Endothelial cell of umbilical vein (primary cell): ENCODE measurements around the gene SLC39A11. TPM values are rescaled to one million over a fixed set of nuclear protein-coding genes. Genes with fewer than 3 reads are reported as not detected.

Experiments used
- BruUV-seq: library from RNA; stranded (reverse); fragments of 400-500 nt; replicated peaks from 2 replicates; lab custom pipeline; 2021; lab: Mats Ljungman, UMichigan
- CTCF ChIA-PET: fragments of 300-600, 350-600 bp; sonication (Branson Sonifier 250); formaldehyde crosslinking; loops from one replicate; lab custom pipeline; 2021; ENCODE audit warnings: antibody characterized with exemption, inconsistent platforms; lab: Charles Lee
- POLR2A ChIA-PET: fragments of 300-600, 350-600 bp; sonication (Branson Sonifier 250); formaldehyde crosslinking; loops from one replicate; lab custom pipeline; 2021; ENCODE audit warnings: antibody characterized with exemption, inconsistent platforms; lab: Charles Lee
- DNase-seq: peaks from one replicate; pipeline ENCODE4 v3.0.0-alpha.2; 2011; ENCODE audit warnings: low read depth, low spot score
- FAIRE-seq: peaks from 2 replicates; lab custom pipeline; 2011; peaks lifted over from hg19 to GRCh38; lab: Jason Lieb, UNC
- H2AFZ ChIP-seq: 2 replicates; pipeline ENCODE4 v1.6.0; 2012; ENCODE audit warnings: low read depth, low read length, control low read depth, inconsistent platforms
- H3K27ac ChIP-seq: 2 replicates; pipeline ENCODE4 v1.5.1; 2011; ENCODE audit warnings: low read depth, mild to moderate bottlenecking, control low read depth, low read length, moderate library complexity; ENCODE audit not compliant: insufficient read depth
- H3K27me3 ChIP-seq, 2 experiments: 2 replicates each; pipeline versions ENCODE4 v1.6.0 to v1.6.1; 2011; ENCODE audit warnings: low read length in 2 of 2, mixed read lengths in 1 of 2; ENCODE audit not compliant: control insufficient read depth in 2 of 2, insufficient read depth in 2 of 2
- H3K36me3 ChIP-seq, 2 experiments: 2 replicates in 1 of 2; 3 replicates in 1 of 2; pipeline ENCODE4 v1.5.1; 2011; ENCODE audit warnings: low read length in 2 of 2, mild to moderate bottlenecking in 1 of 2, moderate library complexity in 1 of 2; ENCODE audit not compliant: control insufficient read depth in 2 of 2, insufficient read depth in 2 of 2; ENCODE audit errors: extremely low read depth in 1 of 2
- H3K4me1 ChIP-seq: 3 replicates; pipeline ENCODE4 v1.5.1; 2011; ENCODE audit warnings: mild to moderate bottlenecking, low read length; ENCODE audit not compliant: control insufficient read depth, insufficient read depth; ENCODE audit errors: extremely low read depth
- H3K4me2 ChIP-seq: 2 replicates; pipeline ENCODE4 v1.6.1; 2011; ENCODE audit warnings: low read length, control low read depth, mixed read lengths; ENCODE audit not compliant: insufficient read depth
- H3K4me3 ChIP-seq, 3 experiments: fragments of 200-600 bp in 1 of 3; sonication (generic), shearing (Covaris generic) in 1 of 3; replicated peaks in 1 of 3; 2 replicates each; pipeline ENCODE4 v1.5.1; 2011 to 2016; ENCODE audit warnings: control low read depth in 3 of 3, low read length in 3 of 3, mild to moderate bottlenecking in 2 of 3, inconsistent platforms in 1 of 3, low read depth in 1 of 3, moderate library complexity in 1 of 3; ENCODE audit not compliant: insufficient read depth in 1 of 3
- H3K79me2 ChIP-seq: 2 replicates; pipeline ENCODE4 v1.6.0; 2012; ENCODE audit warnings: low read length, inconsistent platforms; ENCODE audit not compliant: control insufficient read depth, insufficient read depth
- H3K9ac ChIP-seq: replicated peaks from 2 replicates; pipeline ENCODE3; 2011; ENCODE audit warnings: low read length, control low read depth; ENCODE audit not compliant: insufficient read depth; ENCODE audit errors: extremely low read depth
- H3K9me1 ChIP-seq: replicated peaks from 3 replicates; pipeline ENCODE4 v1.6.0; 2011; ENCODE audit warnings: mild to moderate bottlenecking, low read length; ENCODE audit not compliant: control insufficient read depth, insufficient read depth; ENCODE audit errors: extremely low read depth
- H3K9me3 ChIP-seq: replicated peaks from 2 replicates; pipeline ENCODE4 v1.5.1; 2012; ENCODE audit warnings: low read length, inconsistent platforms; ENCODE audit not compliant: control insufficient read depth, insufficient read depth
- H4K20me1 ChIP-seq: replicated peaks from 2 replicates; pipeline ENCODE3; 2011; ENCODE audit warnings: mild to moderate bottlenecking, low read length; ENCODE audit not compliant: control insufficient read depth, insufficient read depth; ENCODE audit errors: extremely low read depth
- EZH2 ChIP-seq: IDR thresholded peaks from 2 replicates; pipeline ENCODE4 v1.6.1; 2012; ENCODE audit warnings: borderline replicate concordance, low read depth, mild to moderate bottlenecking, moderate library complexity, low read length, inconsistent platforms; ENCODE audit not compliant: severe bottlenecking
- FOS ChIP-seq: IDR thresholded peaks from 2 replicates; pipeline ENCODE4 v1.6.1; 2011; ENCODE audit warnings: mild to moderate bottlenecking, low read length, moderate library complexity, borderline replicate concordance; ENCODE audit not compliant: insufficient read depth
- GATA2 ChIP-seq: IDR thresholded peaks from 2 replicates; pipeline ENCODE4 v1.7.0; 2011; ENCODE audit warnings: low read depth, mild to moderate bottlenecking, moderate library complexity, mixed read lengths, low read length; ENCODE audit not compliant: insufficient read length, insufficient read depth
- JUN ChIP-seq: IDR thresholded peaks from 2 replicates; pipeline ENCODE4 v1.6.1; 2011; ENCODE audit warnings: borderline replicate concordance, low read depth; ENCODE audit not compliant: insufficient read length, insufficient read depth
- MAX ChIP-seq: IDR thresholded peaks from 2 replicates; pipeline ENCODE4 v1.6.1; 2011; ENCODE audit not compliant: insufficient read depth, insufficient read length
- MYC ChIP-seq: IDR thresholded peaks from one replicate; pipeline ENCODE4 v1.6.1; 2011; ENCODE audit warnings: mild to moderate bottlenecking, low read depth, low read length
- POLR2A ChIP-seq: IDR thresholded peaks from 2 replicates; pipeline ENCODE4 v1.6.1; 2012; ENCODE audit warnings: low read depth, mild to moderate bottlenecking, control low read depth, low read length
- POLR2AphosphoS5 ChIP-seq: IDR thresholded peaks from 2 replicates; pipeline ENCODE4 v1.6.1; 2012; ENCODE audit warnings: low read depth, mild to moderate bottlenecking, control low read depth, low read length, moderate library complexity; ENCODE audit not compliant: insufficient read depth
- dilution Hi-C: fragments of 300-500 bp; cut with MboI; formaldehyde crosslinking; loops from one replicate; pipeline ENCODE4 v1.15.0; 2019; ENCODE audit warnings: low sequenced_read_pairs; ENCODE audit not compliant: extremely low pct_ligation_motif_present
- intact Hi-C: fragments of 100-400 bp; cut with micrococcal nuclease; formaldehyde crosslinking; loops from one replicate; pipeline ENCODE4 v1.10.0; 2022
- polyA plus RNA-seq, 4 experiments: library from polyadenylated mRNA; depleted of rRNA in 3 of 4; stranded (reverse) in 3 of 4; unstranded in 1 of 4; fragments of >200 nt; gene quantifications; 2 replicates each; pipeline versions ENCODE4 v1.2.1 to v1.2.3, GENCODE V29; 2011 to 2012; ENCODE audit warnings: missing spikeins in 1 of 4
- total RNA-seq: library from RNA; stranded (reverse); gene quantifications from 2 replicates; pipeline ENCODE4 v1.2.3, GENCODE V29; 2021

SLC39A11 gene
- total and polyA plus RNA-seq, 2 donors (not counting 3 experiments of a cell fraction or from before 2014, with no cell fraction given), result 8.1 to 11.9 TPM

GRCh38 chr17:72766761-72767356 is 325.6 kb downstream of the SLC39A11 start:
- FAIRE-seq, result no peak
- dilution Hi-C loops, result no loop called here
- no peaks in the 10 kb centered on the region for H3K27me3 ChIP-seq
- no peaks in the 10 kb centered on the region for H3K36me3 ChIP-seq
- H3K4me1 ChIP-seq, result no peaks in the 10 kb centered on the region
- no peaks in the 10 kb centered on the region for H3K9me1 ChIP-seq
- H2AFZ ChIP-seq, result no peak overlapping the region
- H3K9me3 ChIP-seq, result no peaks in the 10 kb centered on the region
- no peak overlapping the region for H3K4me3 ChIP-seq
- H3K27ac ChIP-seq, result no peak overlapping the region
- no peak overlapping the region for H3K4me2 ChIP-seq
- no peaks in the 10 kb centered on the region for H4K20me1 ChIP-seq
- intact Hi-C loops, result no loop called here
- POLR2A ChIA-PET, result no interaction called here
- CTCF ChIA-PET, result no interaction called here
- H3K79me2 ChIP-seq, result no peaks in the 10 kb centered on the region
- TF ChIP-seq POLR2A (no peak), JUN (no peak), FOS (no peak), EZH2 (no peak), MYC (no peak), GATA2 (no peak), POLR2AphosphoS5 (no peak), MAX (no peak)
- no peak for DNase-seq
- no TSS peak for BruUV-seq
- H3K9ac ChIP-seq, result no peak overlapping the region
